ENCODE results near the gene PNPO.
"Not testable (repeated sequence)": the region's sequence is repeated elsewhere in the genome, so short reads cannot be mapped to it uniquely, and the experiment has no call there.

The PNPO gene

DNA sequence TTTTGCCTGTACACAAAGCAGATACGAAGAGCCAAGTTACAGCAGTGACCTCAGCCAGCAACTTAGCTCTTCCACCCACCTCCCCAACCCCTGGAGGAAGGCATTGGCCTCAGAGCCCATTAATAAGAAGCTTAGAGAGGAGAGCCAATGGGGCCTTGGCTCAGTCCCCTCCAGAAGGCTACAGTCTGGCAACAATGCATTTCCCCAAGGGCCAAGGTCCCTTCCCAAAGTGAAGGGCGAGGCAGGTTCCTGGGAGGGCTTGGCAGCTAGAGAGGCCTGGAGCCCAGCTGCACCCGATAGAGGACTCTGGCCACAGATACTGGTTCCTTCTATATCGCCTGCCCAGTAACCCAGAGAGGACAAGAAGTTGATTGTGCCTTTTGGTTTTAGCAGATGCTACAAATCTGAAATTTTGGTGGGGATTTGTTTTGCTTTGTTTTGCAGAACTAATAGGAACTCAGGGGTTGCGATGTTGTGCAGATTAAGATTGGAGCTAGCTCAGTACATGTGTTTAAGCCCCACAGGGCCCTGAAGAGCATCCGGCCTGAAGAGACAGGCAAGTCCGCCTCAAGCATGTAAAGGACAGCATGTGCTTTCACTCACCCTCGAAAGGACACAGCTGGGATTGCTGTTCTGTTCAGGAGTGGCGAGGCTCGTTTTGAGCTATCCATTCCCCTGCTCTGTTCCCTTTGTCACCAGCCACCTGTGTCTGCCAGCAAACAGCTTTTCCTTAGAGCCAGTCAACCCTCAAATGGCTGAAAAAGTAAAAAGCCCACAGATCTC is 12.0 kb upstream of the PNPO start:
- no peak overlapping the region for H3K4me3 Mint-ChIP-seq

GRCh38 chr17:47931848-47932247 is 9.5 kb upstream of the PNPO start:
- ATAC-seq (ENCODE audit: low read depth) (no peak), DNase-seq (ENCODE audit: low spot score in 2 of 2) (no peak)
- Mint-ChIP-seq H3K27me3 (no peaks in the 10 kb centered on the region), H3K9me3 (no peaks in the 10 kb centered on the region), H3K4me3 (no peak overlapping the region), H3K27ac (no peak overlapping the region), H3K36me3 (peaks cover 10% of the 10 kb centered on the region), H3K4me1 (peaks cover 5% of the 10 kb centered on the region)

More for the DNA sequence above, 12.0 kb upstream of the PNPO start:
- Mint-ChIP-seq H3K9me3 (no peaks in the 10 kb centered on the region), H3K27me3 (no peaks in the 10 kb centered on the region), H3K36me3 (peaks cover 21% of the 10 kb centered on the region), H3K4me1 (no peaks in the 10 kb centered on the region), H3K27ac (no peak overlapping the region)
- DNase-seq (ENCODE audit: low spot score in 2 of 2) (no peak), ATAC-seq (ENCODE audit: low read depth) (no peak)

GRCh38 chr17:47934856-47935255 is 6.5 kb upstream of the PNPO start:
- Mint-ChIP-seq H3K9me3 (no peaks in the 10 kb centered on the region), H3K27me3 (no peaks in the 10 kb centered on the region), H3K4me3 (no peak overlapping the region), H3K27ac (no peak overlapping the region), H3K36me3 (peaks cover 2% of the 10 kb centered on the region), H3K4me1 (peaks cover 11% of the 10 kb centered on the region)
- DNase-seq (ENCODE audit: low spot score in 2 of 2) (no peak), ATAC-seq (ENCODE audit: low read depth) (no peak)

GRCh38 chr17:47935468-47935867 is 5.9 kb upstream of the PNPO start:
- not testable (repeated sequence) for ATAC-seq (ENCODE audit: low read depth); H3K27me3 Mint-ChIP-seq; H3K9me3 Mint-ChIP-seq; DNase-seq (ENCODE audit: low spot score in 2 of 2); H3K36me3 Mint-ChIP-seq; H3K4me3 Mint-ChIP-seq; H3K27ac Mint-ChIP-seq
- H3K4me1 Mint-ChIP-seq, result peaks cover 11% of the 10 kb centered on the region

GRCh38 chr17:47935961-47936360 is 5.4 kb upstream of the PNPO start:
- no peak overlapping the region for H3K4me3 Mint-ChIP-seq
- H3K4me1 Mint-ChIP-seq, result peaks cover 13% of the 10 kb centered on the region
- peaks cover 2% of the 10 kb centered on the region for H3K36me3 Mint-ChIP-seq
- ATAC-seq (ENCODE audit: low read depth), result no peak
- no peak overlapping the region for H3K27ac Mint-ChIP-seq
- H3K27me3 Mint-ChIP-seq, result no peaks in the 10 kb centered on the region
- H3K9me3 Mint-ChIP-seq, result no peaks in the 10 kb centered on the region
- DNase-seq (ENCODE audit: low spot score in 2 of 2), result no peak

GRCh38 chr17:47937941-47938340 is 3.4 kb upstream of the PNPO start:
- Mint-ChIP-seq H3K27me3 (no peaks in the 10 kb centered on the region), H3K36me3 (no peaks in the 10 kb centered on the region), H3K27ac (no peak overlapping the region), H3K4me1 (peaks cover 23% of the 10 kb centered on the region), H3K9me3 (peaks cover 1% of the 10 kb centered on the region), H3K4me3 (no peak overlapping the region)
- ATAC-seq (ENCODE audit: low read depth) (no peak), DNase-seq (ENCODE audit: low spot score in 2 of 2) (no peak)

DNA sequence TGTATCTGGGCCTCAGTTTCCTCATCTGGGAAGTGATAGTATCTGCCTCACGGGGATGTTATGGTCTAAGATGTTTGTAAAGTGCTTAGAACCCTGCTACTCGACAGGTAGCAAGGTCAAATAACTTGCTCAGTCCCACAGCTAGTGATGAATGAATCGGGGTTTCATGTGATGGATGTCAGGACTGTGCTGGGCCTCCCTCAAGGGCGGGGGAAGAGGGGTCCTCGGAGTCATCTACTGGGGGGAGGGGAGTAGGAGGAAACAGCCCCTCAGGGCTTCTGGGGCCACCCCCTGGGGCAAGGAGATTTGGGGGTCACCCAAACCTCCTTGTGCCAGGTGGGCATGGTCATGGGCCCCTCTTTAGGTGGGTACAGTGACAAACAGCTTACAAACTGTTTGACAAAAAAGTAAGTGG is 732 bp downstream of the PNPO start:
- H3K4me3 Mint-ChIP-seq, result peak overlapping the region; percentile 90
- no peaks in the 10 kb centered on the region for H3K27me3 Mint-ChIP-seq
- ATAC-seq (ENCODE audit: low read depth), result no peak
- peak overlapping the region; percentile 83 for H3K27ac Mint-ChIP-seq
- peaks cover 1% of the 10 kb centered on the region for H3K9me3 Mint-ChIP-seq
- peaks cover 28% of the 10 kb centered on the region for H3K4me1 Mint-ChIP-seq
- H3K36me3 Mint-ChIP-seq, result peaks cover 12% of the 10 kb centered on the region
- DNase-seq (ENCODE audit: low spot score in 2 of 2), result no peak

- peak overlapping the region; percentile 90 for H3K4me3 Mint-ChIP-seq
- no peaks in the 10 kb centered on the region for H3K27me3 Mint-ChIP-seq
- DNase-seq (ENCODE audit: low spot score in 2 of 2), result no peak
- H3K27ac Mint-ChIP-seq, result no peak overlapping the region
- H3K9me3 Mint-ChIP-seq, result peaks cover 1% of the 10 kb centered on the region
- ATAC-seq (ENCODE audit: low read depth), result no peak
- H3K4me1 Mint-ChIP-seq, result peaks cover 28% of the 10 kb centered on the region
- H3K36me3 Mint-ChIP-seq, result peaks cover 12% of the 10 kb centered on the region
Observed at GRCh38 chr17:47942568-47942967, 1.2 kb downstream of the PNPO start.

- no peak overlapping the region for H3K4me3 Mint-ChIP-seq
- DNase-seq (ENCODE audit: low spot score in 2 of 2) (no peak), ATAC-seq (ENCODE audit: low read depth) (no peak)
- H3K27me3 Mint-ChIP-seq, result no peaks in the 10 kb centered on the region
- peaks cover 12% of the 10 kb centered on the region for H3K36me3 Mint-ChIP-seq
- H3K9me3 Mint-ChIP-seq, result peaks cover 1% of the 10 kb centered on the region
- H3K27ac Mint-ChIP-seq, result peak overlapping the region; percentile 60
- peaks cover 36% of the 10 kb centered on the region for H3K4me1 Mint-ChIP-seq
Observed at GRCh38 chr17:47945080-47945479, 3.7 kb downstream of the PNPO start.

- ATAC-seq (ENCODE audit: low read depth), result no peak
- peaks cover 1% of the 10 kb centered on the region for H3K9me3 Mint-ChIP-seq
Observed at GRCh38 chr17:47945529-47946508, 4.4 kb downstream of the PNPO start.

GRCh38 chr17:47946516-47946915 is 5.1 kb downstream of the PNPO start:
- H3K4me1 Mint-ChIP-seq, result peaks cover 31% of the 10 kb centered on the region
- no peaks in the 10 kb centered on the region for H3K9me3 Mint-ChIP-seq
- H3K27ac Mint-ChIP-seq, result no peak overlapping the region
- peaks cover 14% of the 10 kb centered on the region for H3K36me3 Mint-ChIP-seq
- ATAC-seq (ENCODE audit: low read depth) (no peak), DNase-seq (ENCODE audit: low spot score in 2 of 2) (no peak)
- no peaks in the 10 kb centered on the region for H3K27me3 Mint-ChIP-seq
- no peak overlapping the region for H3K4me3 Mint-ChIP-seq

More at GRCh38 chr17:47945529-47946508, 4.4 kb downstream of the PNPO start:
- Mint-ChIP-seq H3K36me3 (peaks cover 12% of the 10 kb centered on the region), H3K4me1 (peaks cover 36% of the 10 kb centered on the region), H3K27ac (no peak overlapping the region), H3K4me3 (no peak overlapping the region), H3K27me3 (no peaks in the 10 kb centered on the region)
- no peak for DNase-seq (ENCODE audit: low spot score in 2 of 2)

DNA sequence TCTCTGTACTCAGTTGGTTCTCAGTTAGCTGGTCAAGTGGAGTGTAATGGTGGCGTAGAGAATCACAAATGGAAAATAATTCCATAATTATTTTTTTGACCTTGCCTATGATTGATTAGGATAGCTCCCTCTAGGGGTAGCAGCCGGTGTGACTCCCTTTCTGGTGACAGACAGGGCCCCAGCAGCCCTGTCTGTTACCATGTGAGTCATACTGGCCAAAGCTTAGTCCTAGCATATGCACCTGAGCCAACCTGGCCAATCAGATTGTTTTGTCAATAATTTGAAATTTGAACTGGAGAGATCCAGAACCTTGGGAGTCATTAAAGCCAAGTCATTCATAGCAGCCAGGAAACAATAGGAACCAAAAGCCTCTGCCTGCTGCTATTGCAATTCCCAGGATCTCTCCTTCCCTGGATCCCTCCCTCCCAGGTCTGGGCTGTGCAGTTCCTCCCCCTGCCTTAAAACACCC is 5.6 kb downstream of the PNPO start:
- Mint-ChIP-seq H3K4me3 (no peak overlapping the region), H3K9me3 (no peaks in the 10 kb centered on the region), H3K4me1 (peaks cover 28% of the 10 kb centered on the region), H3K27me3 (no peaks in the 10 kb centered on the region), H3K36me3 (peaks cover 14% of the 10 kb centered on the region), H3K27ac (no peak overlapping the region)
- DNase-seq (ENCODE audit: low spot score in 2 of 2), result peak; percentile 52 to 61
- peak; percentile 83 for ATAC-seq (ENCODE audit: low read depth)

- Mint-ChIP-seq H3K36me3 (peaks cover 15% of the 10 kb centered on the region), H3K9me3 (no peaks in the 10 kb centered on the region), H3K4me1 (peaks cover 21% of the 10 kb centered on the region), H3K27ac (no peak overlapping the region), H3K4me3 (no peak overlapping the region), H3K27me3 (no peaks in the 10 kb centered on the region)
- ATAC-seq (ENCODE audit: low read depth) (no peak), DNase-seq (ENCODE audit: low spot score in 2 of 2) (no peak)
Observed at GRCh38 chr17:47948706-47949196, 7.4 kb downstream of the PNPO start.

Measured in memory B cell (primary cell).